Naive thymus-derived CD4-positive, alpha-beta T cell (primary cell): ENCODE results near the gene YBX1. TPM values are rescaled to one million over a fixed set of nuclear protein-coding genes. Genes with fewer than 3 reads are reported as not detected.

Source experiments
- ATAC-seq: fragments of 150-1000 bp; cut with Tn5 transposase; 2 replicates; pipeline ENCODE4 v1.10.0; 2021; ENCODE audit warnings: mild to moderate bottlenecking, moderate library complexity
- CTCF ChIA-PET: fragments of 350-600 bp; sonication (Branson Sonifier 250); formaldehyde crosslinking; loops from one replicate; lab custom pipeline; 2021; ENCODE audit warnings: antibody characterized with exemption; lab: Charles Lee
- POLR2A ChIA-PET: fragments of 350-600 bp; sonication (Branson Sonifier 250); formaldehyde crosslinking; loops from one replicate; lab custom pipeline; 2021; ENCODE audit warnings: antibody characterized with exemption, inconsistent platforms; lab: Charles Lee
- DNase-seq, 9 donors: peaks; one replicate each; pipeline versions ENCODE4 v3.0.0 to v3.0.0-alpha.2; 2020 to 2022; ENCODE audit warnings: mixed read lengths in 1 of 9
- H3K27ac ChIP-seq: one replicate; pipeline ENCODE4 v1.7.0; 2013; ENCODE audit warnings: mild to moderate bottlenecking, low read depth, low read length, moderate library complexity
- H3K27me3 ChIP-seq, 2 donors: one replicate each; pipeline ENCODE4 v1.7.0; 2013; ENCODE audit warnings: low read length in 2 of 2, mild to moderate bottlenecking in 2 of 2, moderate library complexity in 2 of 2; ENCODE audit not compliant: control insufficient read depth in 2 of 2, insufficient read depth in 2 of 2
- H3K36me3 ChIP-seq, 3 experiments: 1 replicate in 2 of 3; 2 replicates in 1 of 3; pipeline ENCODE4 v1.7.0; 2013; ENCODE audit warnings: low read length in 3 of 3, mild to moderate bottlenecking in 3 of 3, moderate library complexity in 1 of 3; ENCODE audit not compliant: insufficient read depth in 3 of 3, control insufficient read depth in 2 of 3
- H3K4me1 ChIP-seq, 2 donors: one replicate each; pipeline ENCODE4 v1.7.0; 2013; ENCODE audit warnings: low read length in 2 of 2, mild to moderate bottlenecking in 2 of 2, moderate library complexity in 1 of 2; ENCODE audit not compliant: control insufficient read depth in 2 of 2, insufficient read depth in 2 of 2
- H3K4me3 ChIP-seq: 2 replicates; pipeline ENCODE4 v1.7.0; 2013; ENCODE audit warnings: mild to moderate bottlenecking, low read length
- H3K9me3 ChIP-seq, 3 experiments: 1 replicate in 2 of 3; 2 replicates in 1 of 3; pipeline ENCODE4 v1.7.0; 2013; ENCODE audit warnings: low read length in 3 of 3; ENCODE audit not compliant: control insufficient read depth in 2 of 3
- H3K27ac Mint-ChIP-seq, 9 donors: one replicate each; pipeline ENCODE4 v1.8.0; 2020 to 2022; ENCODE audit warnings: mixed read lengths in 9 of 9, mild to moderate bottlenecking in 8 of 9, moderate library complexity in 5 of 9, inconsistent platforms in 2 of 9
- H3K27me3 Mint-ChIP-seq, 5 donors: one replicate each; pipeline ENCODE4 v1.8.0; 2021 to 2022; ENCODE audit warnings: mixed read lengths in 5 of 5, mild to moderate bottlenecking in 1 of 5
- H3K36me3 Mint-ChIP-seq, 5 donors: one replicate each; pipeline ENCODE4 v1.8.0; 2020 to 2022; ENCODE audit warnings: mixed read lengths in 5 of 5, mild to moderate bottlenecking in 3 of 5, inconsistent platforms in 1 of 5
- H3K4me1 Mint-ChIP-seq, 7 donors: one replicate each; pipeline ENCODE4 v1.8.0; 2020 to 2022; ENCODE audit warnings: mixed read lengths in 7 of 7, mild to moderate bottlenecking in 3 of 7, inconsistent platforms in 1 of 7
- H3K4me3 Mint-ChIP-seq, 10 donors: one replicate each; pipeline ENCODE4 v1.8.0; 2020 to 2022; ENCODE audit warnings: mild to moderate bottlenecking in 10 of 10, mixed read lengths in 10 of 10, moderate library complexity in 6 of 10, inconsistent platforms in 2 of 10
- H3K9me3 Mint-ChIP-seq, 11 donors: one replicate each; pipeline ENCODE4 v1.8.0; 2020 to 2022; ENCODE audit warnings: mixed read lengths in 11 of 11, mild to moderate bottlenecking in 4 of 11, inconsistent platforms in 1 of 11, moderate library complexity in 1 of 11
- intact Hi-C, 2 donors: fragments of 100-400 bp; cut with micrococcal nuclease; formaldehyde crosslinking; loops; one replicate each; pipeline ENCODE4 v1.15.1; 2023
- polyA plus RNA-seq, 2 donors: library from polyadenylated mRNA; unstranded; fragments of 300-500 nt; fragmentation: Illumina TruSeq; gene quantifications; one replicate each; pipeline ENCODE4 v1.2.3, GENCODE V29; 2021
- total RNA-seq, 6 experiments: library from RNA in 5 of 6; stranded (reverse) in 5 of 6; gene quantifications; 1 replicate in 5 of 6; 2 replicates in 1 of 6; pipeline ENCODE4 v1.2.3 and lab custom pipeline; 2021 to 2026

Gene YBX1
- total and polyA plus RNA-seq, 7 experiments from 2014 or later: 66.6 to 471 (median 286) TPM

GRCh38 chr1:42682739-42683531, 717 bp downstream of the YBX1 start:
- intact Hi-C loops: loop anchor here (1.0 to 10.0 kb wide), 17 partner anchors 25 to 1262 kb away; partner anchors contain the start of genes C1orf50 (in 2 of the 2), CCDC30 (in 2 of the 2), CFAP57 (in 2 of the 2) and EBNA1BP2 (in 2 of the 2)
- POLR2A ChIA-PET: interaction anchor here (0.6 to 4.8 kb wide), 29 partner anchors 7 to 489 kb away, joined by 3 to 85 read pairs (median 4); partner anchors contain the start of genes C1orf50, CCDC30, CFAP57 and EBNA1BP2
- peaks cover 45 to 52% of the 10 kb centered on the region in 2 donors for H3K4me1 ChIP-seq

GRCh38 chr1:42684139-42684538, 1.9 kb downstream of the YBX1 start:
- Histone ChIP-seq H3K4me3 (peak overlapping the region; percentile 56), H3K27me3 (no peaks in the 10 kb centered on the region), H3K9me3 (no peaks in the 10 kb centered on the region), H3K4me1 (peaks cover 55 to 61% of the 10 kb centered on the region in 2 donors), H3K27ac (peak overlapping the region; percentile 73), H3K36me3 (no peaks in the 10 kb centered on the region)
- POLR2A ChIA-PET: interaction anchor here (0.9 to 4.8 kb wide), 11 partner anchors 9 to 240 kb away, joined by 3 to 85 read pairs (median 4); partner anchors contain the start of genes C1orf50, P3H1, PPCS and PPIH
- Mint-ChIP-seq H3K4me1 (peaks cover 62 to 80% (median 76%) of the 10 kb centered on the region in 7 donors), H3K4me3 (peak overlapping the region; percentile 87 to 99 (median 96)), H3K27me3 (no peaks in the 10 kb centered on the region), H3K27ac (peak overlapping the region; percentile 40 to 97 (median 93)), H3K9me3 (peaks cover 0 to 2% (median 0%) of the 10 kb centered on the region in 11 donors), H3K36me3 (peaks cover 0 to 30% (median 15%) of the 10 kb centered on the region in 5 donors)
- CTCF ChIA-PET: interaction anchor here (0.6 to 0.8 kb wide), 2 partner anchors 15 to 18 kb away, joined by 4 to 5 read pairs; no protein-coding TSS in a partner anchor
- ATAC-seq (no peak), DNase-seq (no peak)
- intact Hi-C loops: loop anchor here (5.0 to 10.0 kb wide), 3 partner anchors 107 to 1261 kb away; partner anchors contain the start of gene IPO13 (in 1 of the 2)

More at GRCh38 chr1:42682739-42683531, 717 bp downstream of the YBX1 start:
- Histone ChIP-seq H3K27ac (peak overlapping the region; percentile 73), H3K27me3 (no peaks in the 10 kb centered on the region), H3K9me3 (no peaks in the 10 kb centered on the region), H3K36me3 (no peaks in the 10 kb centered on the region), H3K4me3 (peak overlapping the region; percentile 56)
- peaks cover 51 to 74% (median 65%) of the 10 kb centered on the region in 7 donors for H3K4me1 Mint-ChIP-seq
- H3K27me3 Mint-ChIP-seq: no peaks in the 10 kb centered on the region
- CTCF ChIA-PET: interaction anchor here (0.6 to 1.5 kb wide), 4 partner anchors 13 to 163 kb away, joined by 3 to 6 read pairs (median 4); partner anchors contain the start of genes PPIH and ZNF691
- peak overlapping the region; percentile 88 to 97 (median 93) for H3K27ac Mint-ChIP-seq
- peaks cover 0 to 29% (median 15%) of the 10 kb centered on the region in 5 donors for H3K36me3 Mint-ChIP-seq
- ATAC-seq (peak; percentile 57), DNase-seq (peak; percentile 50 to 70 (median 63))
- peaks cover 0 to 2% (median 0%) of the 10 kb centered on the region in 11 donors for H3K9me3 Mint-ChIP-seq
- H3K4me3 Mint-ChIP-seq: peak overlapping the region; percentile 87 to 99 (median 96)

DNA sequence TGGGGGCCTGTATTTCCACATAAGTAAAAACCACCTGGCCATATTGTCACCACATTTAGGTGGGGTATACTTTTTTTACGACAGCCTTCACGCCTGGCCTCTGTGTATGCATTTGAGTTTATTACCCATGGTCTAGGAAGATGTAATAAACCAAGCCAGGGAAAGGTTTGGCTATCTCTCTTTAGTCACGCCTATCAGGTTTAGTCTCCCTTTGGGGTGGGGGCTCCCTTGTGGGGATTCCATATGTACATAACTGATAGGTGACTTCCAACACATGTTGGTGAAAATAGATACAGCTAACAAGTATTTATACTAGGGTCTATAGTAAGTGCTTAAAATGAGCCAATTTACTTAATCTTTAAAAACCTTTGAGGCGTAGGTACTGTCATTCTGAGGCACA, 4.2 kb downstream of the YBX1 start:
- ChIA-PET POLR2A (interaction anchor here (0.6 to 1.0 kb wide), 2 partner anchors 26 to 220 kb away, joined by 3 read pairs; no protein-coding TSS in a partner anchor), CTCF (interaction anchor here (0.7 kb wide), 1 partner anchor 500 kb away, joined by 3 read pairs; no protein-coding TSS in a partner anchor)
- Histone ChIP-seq H3K4me1 (peaks cover 61 to 65% of the 10 kb centered on the region in 2 donors), H3K27me3 (no peaks in the 10 kb centered on the region), H3K27ac (peak overlapping the region; percentile 8), H3K4me3 (no peak overlapping the region), H3K9me3 (no peaks in the 10 kb centered on the region), H3K36me3 (no peaks in the 10 kb centered on the region)
- Mint-ChIP-seq H3K9me3 (peaks cover 0 to 2% (median 0%) of the 10 kb centered on the region in 11 donors), H3K27me3 (no peaks in the 10 kb centered on the region), H3K36me3 (peaks cover 0 to 28% (median 15%) of the 10 kb centered on the region in 5 donors), H3K4me1 (peaks cover 63 to 84% (median 80%) of the 10 kb centered on the region in 7 donors), H3K4me3 (peak overlapping the region in 9 of 10 donors; percentile 16 to 98 (median 32)), H3K27ac (peak overlapping the region in 3 of 9 donors; percentile 32 to 79 (median 50))
- ATAC-seq: no peak
- intact Hi-C loops: loop anchor here in 1 of 2 donors (10.0 kb wide), 1 partner anchor 1258 kb away; the partner anchor contains the start of gene IPO13
- no peak for DNase-seq

DNA sequence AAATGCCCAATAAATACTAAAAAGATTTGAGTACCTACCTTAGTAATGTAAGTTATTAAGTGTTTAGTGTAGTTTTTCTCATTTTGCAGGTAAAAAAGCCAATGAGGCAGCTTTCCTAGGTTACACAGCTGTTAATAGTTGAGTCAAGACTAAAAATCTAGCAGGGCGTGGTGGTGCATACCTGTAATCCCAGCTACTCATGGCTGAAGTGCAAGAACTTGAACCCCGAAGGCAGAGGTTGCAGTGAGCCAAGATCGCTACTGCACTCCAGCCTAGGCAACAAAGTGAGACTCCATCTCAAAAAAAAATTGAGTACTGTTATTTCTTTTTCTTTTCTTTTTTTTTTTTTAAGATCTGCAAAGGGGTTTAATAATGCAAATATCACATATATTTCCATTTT, 7.7 kb downstream of the YBX1 start:
- no peaks in the 10 kb centered on the region for H3K9me3 ChIP-seq
- Mint-ChIP-seq H3K9me3 (no peaks in the 10 kb centered on the region), H3K27ac (peak overlapping the region in 4 of 9 donors; percentile 4 to 72 (median 40)), H3K4me1 (peaks cover 58 to 98% (median 90%) of the 10 kb centered on the region in 7 donors), H3K4me3 (peak overlapping the region in 4 of 10 donors; percentile 11 to 66 (median 24)), H3K36me3 (peaks cover 0 to 16% (median under 1%) of the 10 kb centered on the region in 5 donors), H3K27me3 (no peaks in the 10 kb centered on the region)
- DNase-seq (no peak), ATAC-seq (no peak)
- intact Hi-C loops: loop anchor here in 1 of 2 donors (10.0 kb wide), 1 partner anchor 1255 kb away; the partner anchor contains the start of gene IPO13
- CTCF ChIA-PET: no interaction called here
- POLR2A ChIA-PET: interaction anchor here (1.0 to 2.2 kb wide), 2 partner anchors 8 to 32 kb away, joined by 6 to 9 read pairs; partner anchors contain the start of genes PPIH and YBX1
- no peak overlapping the region for H3K4me3 ChIP-seq
- H3K27ac ChIP-seq: no peak overlapping the region
- no peaks in the 10 kb centered on the region for H3K27me3 ChIP-seq
- H3K4me1 ChIP-seq: peaks cover 64 to 72% of the 10 kb centered on the region in 2 donors
- peaks cover 0 to 15% (median 8%) of the 10 kb centered on the region in 3 experiments for H3K36me3 ChIP-seq

- intact Hi-C loops: loop anchor here in 1 of 2 donors (1.0 kb wide), 1 partner anchor 112 kb away; no protein-coding TSS in a partner anchor
- H3K36me3 Mint-ChIP-seq: peaks cover 0 to 16% (median 8%) of the 10 kb centered on the region in 5 donors
- Histone ChIP-seq H3K27me3 (no peaks in the 10 kb centered on the region), H3K9me3 (no peaks in the 10 kb centered on the region), H3K4me3 (no peak overlapping the region), H3K36me3 (peaks cover 0 to 21% (median 13%) of the 10 kb centered on the region in 3 experiments), H3K27ac (no peak overlapping the region), H3K4me1 (peaks cover 57 to 65% of the 10 kb centered on the region in 2 donors)
- H3K27me3 Mint-ChIP-seq: no peaks in the 10 kb centered on the region
- DNase-seq (no peak), ATAC-seq (peak; percentile 30)
- H3K4me1 Mint-ChIP-seq: peaks cover 53 to 96% (median 88%) of the 10 kb centered on the region in 7 donors
- H3K4me3 Mint-ChIP-seq: peak overlapping the region in 6 of 10 donors; percentile 2 to 36 (median 20)
- ChIA-PET CTCF (interaction anchor here (0.9 kb wide), 1 partner anchor 114 kb away, joined by 3 read pairs; no protein-coding TSS in a partner anchor), POLR2A (interaction anchor here (2.2 kb wide), 1 partner anchor 9 kb away, joined by 9 read pairs; the partner anchor contains the start of gene YBX1)
- H3K9me3 Mint-ChIP-seq: no peaks in the 10 kb centered on the region
- H3K27ac Mint-ChIP-seq: peak overlapping the region in 6 of 9 donors; percentile 4 to 70 (median 30)
Measured at GRCh38 chr1:42690477-42691156, 8.4 kb downstream of the YBX1 start.
